ENCODE results near the gene MIPOL1.
"Not testable (repeated sequence)": the region's sequence is repeated elsewhere in the genome, so short reads cannot be mapped to it uniquely, and the experiment has no call there.

MIPOL1 gene

GRCh38 chr14:37462426-37462825, 264.7 kb downstream of the MIPOL1 start:
- not testable (repeated sequence) for DNase-seq (ENCODE audit: low read depth in 2 of 2)

GRCh38 chr14:37464192-37464858, 266.6 kb downstream of the MIPOL1 start:
- no peak for DNase-seq (ENCODE audit: low read depth in 2 of 2)

- DNase-seq (ENCODE audit: low read depth in 2 of 2) = no peak
Measured at GRCh38 chr14:37466003-37466622, 268.4 kb downstream of the MIPOL1 start.

- no peak for DNase-seq (ENCODE audit: low read depth in 2 of 2)
Measured at GRCh38 chr14:37466623-37467088, 268.9 kb downstream of the MIPOL1 start.

GRCh38 chr14:37469650-37470049, 271.9 kb downstream of the MIPOL1 start:
- DNase-seq (ENCODE audit: low read depth in 2 of 2) = no peak

GRCh38 chr14:37470251-37470650, 272.5 kb downstream of the MIPOL1 start:
- no peak for DNase-seq (ENCODE audit: low read depth in 2 of 2)

- DNase-seq (ENCODE audit: low read depth in 2 of 2) = no peak
Measured at GRCh38 chr14:37472906-37473305, 275.2 kb downstream of the MIPOL1 start.

GRCh38 chr14:37474191-37474590, 276.5 kb downstream of the MIPOL1 start:
- no peak for DNase-seq (ENCODE audit: low read depth in 2 of 2)

GRCh38 chr14:37480446-37481290, 282.9 kb downstream of the MIPOL1 start:
- DNase-seq (ENCODE audit: low read depth in 2 of 2) = no peak

GRCh38 chr14:37482428-37482827, 284.7 kb downstream of the MIPOL1 start:
- no peak for DNase-seq (ENCODE audit: low read depth in 2 of 2)

- DNase-seq (ENCODE audit: low read depth in 2 of 2) = no peak
Measured at GRCh38 chr14:37483672-37484071, 285.9 kb downstream of the MIPOL1 start.

- no peak for DNase-seq (ENCODE audit: low read depth in 2 of 2)
Measured at GRCh38 chr14:37490607-37491006, 292.9 kb downstream of the MIPOL1 start.

GRCh38 chr14:37491076-37491475, 293.3 kb downstream of the MIPOL1 start:
- DNase-seq (ENCODE audit: low read depth in 2 of 2) = no peak

- DNase-seq (ENCODE audit: low read depth in 2 of 2) = no peak
Measured at GRCh38 chr14:37493606-37494005, 295.9 kb downstream of the MIPOL1 start.

GRCh38 chr14:37497422-37497821, 299.7 kb downstream of the MIPOL1 start:
- DNase-seq (ENCODE audit: low read depth in 2 of 2) = no peak

GRCh38 chr14:37501877-37502276, 304.1 kb downstream of the MIPOL1 start:
- DNase-seq (ENCODE audit: low read depth in 2 of 2) = no peak

- no peak for DNase-seq (ENCODE audit: low read depth in 2 of 2)
Measured at GRCh38 chr14:37508503-37508902, 310.8 kb downstream of the MIPOL1 start.

GRCh38 chr14:37512173-37512572, 314.4 kb downstream of the MIPOL1 start:
- no peak for DNase-seq (ENCODE audit: low read depth in 2 of 2)

- no peak for DNase-seq (ENCODE audit: low read depth in 2 of 2)
Measured at GRCh38 chr14:37515771-37516170, 318.0 kb downstream of the MIPOL1 start.

- no peak for DNase-seq (ENCODE audit: low read depth in 2 of 2)
Measured at GRCh38 chr14:37526994-37527393, 329.3 kb downstream of the MIPOL1 start.

- DNase-seq (ENCODE audit: low read depth in 2 of 2) = no peak
Measured at GRCh38 chr14:37539992-37540391, 342.3 kb downstream of the MIPOL1 start.

GRCh38 chr14:37544407-37544806, 346.7 kb downstream of the MIPOL1 start:
- DNase-seq (ENCODE audit: low read depth in 2 of 2) = no peak

- DNase-seq (ENCODE audit: low read depth in 2 of 2) = no peak
Measured at GRCh38 chr14:37545174-37545573, 347.4 kb downstream of the MIPOL1 start.
